IMR-90 (cell line): ENCODE measurements around the gene NR6A1. TPM values are rescaled to one million over a fixed set of nuclear protein-coding genes. Genes with fewer than 3 reads are reported as not detected.

Experiments
- ATAC-seq: fragments of 200-7000 bp; cut with Tn5 transposase; 2 replicates; pipeline ENCODE4 v1.9.1; 2020; ENCODE audit warnings: low read depth, mild to moderate bottlenecking, moderate library complexity
- BruUV-seq: library from RNA; stranded (reverse); fragments of 400-500 nt; replicated peaks from 2 replicates; lab custom pipeline; 2021; lab: Mats Ljungman, UMichigan
- CTCF ChIA-PET: fragments of 300-600 bp; formaldehyde crosslinking; extraction: SDS; loops from one replicate; lab custom pipeline; 2021; ENCODE audit warnings: antibody characterized with exemption; lab: Yijun Ruan, JAX
- POLR2A ChIA-PET: fragments of 300-600 bp; sonication (Branson Sonifier 250); formaldehyde crosslinking; loops from one replicate; lab custom pipeline; 2022; ENCODE audit warnings: antibody characterized with exemption; ENCODE audit not compliant: unreplicated experiment; lab: Charles Lee
- DNase-seq: peaks from one replicate; pipeline ENCODE4 v3.0.0; 2013
- H2AFZ ChIP-seq: replicated peaks from 2 replicates; pipeline ENCODE3; 2013; ENCODE audit warnings: low read length, mild to moderate bottlenecking; ENCODE audit not compliant: poor library complexity
- H2AK5ac ChIP-seq: 2 replicates; pipeline ENCODE4 v1.6.1; 2013; ENCODE audit warnings: low read depth, low read length, inconsistent platforms
- H2AK9ac ChIP-seq: replicated peaks from 2 replicates; pipeline ENCODE3; 2013; ENCODE audit warnings: mild to moderate bottlenecking, low read depth, low read length, moderate library complexity; ENCODE audit not compliant: poor library complexity
- H2BK120ac ChIP-seq: 2 replicates; pipeline ENCODE4 v1.6.1; 2013; ENCODE audit warnings: low read depth, low read length, inconsistent platforms
- H2BK15ac ChIP-seq: 3 replicates; pipeline ENCODE4 v1.6.1; 2013; ENCODE audit warnings: low read depth, low read length, inconsistent platforms
- H2BK20ac ChIP-seq: 2 replicates; pipeline ENCODE4 v1.6.1; 2013; ENCODE audit warnings: low read depth, mild to moderate bottlenecking, inconsistent platforms, low read length, moderate library complexity
- H2BK5ac ChIP-seq: 2 replicates; pipeline ENCODE4 v1.6.1; 2013; ENCODE audit warnings: mild to moderate bottlenecking, low read depth, low read length, inconsistent platforms; ENCODE audit not compliant: poor library complexity, severe bottlenecking
- H3K14ac ChIP-seq: replicated peaks from 2 replicates; pipeline ENCODE4 v1.6.1; 2013; ENCODE audit warnings: low read depth, low read length, inconsistent platforms
- H3K18ac ChIP-seq: 2 replicates; pipeline ENCODE4 v1.6.1; 2013; ENCODE audit warnings: low read depth, low read length, control low read depth
- H3K23ac ChIP-seq: 2 replicates; pipeline ENCODE4 v1.6.1; 2013; ENCODE audit warnings: low read depth, low read length, inconsistent platforms
- H3K27ac ChIP-seq: 2 replicates; pipeline ENCODE4 v1.5.1; 2013; ENCODE audit warnings: mild to moderate bottlenecking, control low read depth, low read length; ENCODE audit not compliant: insufficient read depth
- H3K27me3 ChIP-seq: 2 replicates; pipeline ENCODE4 v1.6.1; 2013; ENCODE audit warnings: low read length; ENCODE audit not compliant: control insufficient read depth, insufficient read depth
- H3K36me3 ChIP-seq: 2 replicates; pipeline ENCODE4 v1.6.1; 2013; ENCODE audit warnings: low read length, mixed read lengths; ENCODE audit not compliant: control insufficient read depth, insufficient read depth
- H3K4ac ChIP-seq: 2 replicates; pipeline ENCODE4 v1.6.1; 2013; ENCODE audit warnings: low read depth, low read length, inconsistent platforms
- H3K4me1 ChIP-seq: 2 replicates; pipeline ENCODE4 v1.6.1; 2013; ENCODE audit warnings: low read length, mixed read lengths; ENCODE audit not compliant: control insufficient read depth, insufficient read depth
- H3K4me2 ChIP-seq: 2 replicates; pipeline ENCODE4 v1.6.1; 2013; ENCODE audit warnings: low read depth, mild to moderate bottlenecking, control low read depth, low read length, moderate library complexity
- H3K4me3 ChIP-seq: 2 replicates; pipeline ENCODE4 v1.5.1; 2013; ENCODE audit warnings: low read depth, mild to moderate bottlenecking, control low read depth, low read length, moderate library complexity; ENCODE audit not compliant: insufficient read depth
- H3K56ac ChIP-seq: 2 replicates; pipeline ENCODE4 v1.6.1; 2013; ENCODE audit warnings: low read length, inconsistent platforms; ENCODE audit not compliant: insufficient read depth; ENCODE audit errors: extremely low read depth
- H3K79me1 ChIP-seq, 2 experiments: 2 replicates each; pipeline ENCODE4 v1.6.1; 2013; ENCODE audit warnings: low read length in 2 of 2, inconsistent platforms in 1 of 2, low read depth in 1 of 2
- H3K9ac ChIP-seq: 2 replicates; pipeline ENCODE4 v1.6.1; 2013; ENCODE audit warnings: low read depth, low read length, control low read depth
- H3K9me1 ChIP-seq: 2 replicates; pipeline ENCODE4 v1.6.1; 2013; ENCODE audit warnings: low read length, inconsistent platforms; ENCODE audit not compliant: insufficient read depth
- H3K9me3 ChIP-seq: 2 replicates; pipeline ENCODE4 v1.6.1; 2013; ENCODE audit warnings: low read length; ENCODE audit not compliant: control insufficient read depth, insufficient read depth
- H4K20me1 ChIP-seq: 2 replicates; pipeline ENCODE4 v1.6.1; 2013; ENCODE audit warnings: low read length, inconsistent platforms; ENCODE audit not compliant: insufficient read depth
- H4K5ac ChIP-seq: 2 replicates; pipeline ENCODE4 v1.6.1; 2013; ENCODE audit warnings: mild to moderate bottlenecking, low read depth, low read length, control low read depth
- H4K8ac ChIP-seq, 2 experiments: 2 replicates each; pipeline ENCODE4 v1.6.1; 2013; ENCODE audit warnings: low read depth in 2 of 2, low read length in 2 of 2, control low read depth in 1 of 2, inconsistent platforms in 1 of 2
- H4K91ac ChIP-seq: 2 replicates; pipeline ENCODE4 v1.6.1; 2013; ENCODE audit warnings: low read depth, low read length, inconsistent platforms; ENCODE audit not compliant: insufficient read depth
- BHLHE40 ChIP-seq: fragments of 150-350 bp; IDR thresholded peaks from 2 replicates; pipeline ENCODE4 v1.6.1; 2016; ENCODE audit warnings: mild to moderate bottlenecking, low read depth, low read length
- FOS ChIP-seq: fragments of 150-350 bp; IDR thresholded peaks from 2 replicates; pipeline ENCODE4 v1.6.1; 2016; ENCODE audit warnings: low read depth, low read length
- MAFK ChIP-seq: IDR thresholded peaks from 2 replicates; pipeline ENCODE4 v1.6.1; 2012; ENCODE audit warnings: low read depth, low read length, improper control_type of control experiment
- NFE2L2 ChIP-seq: fragments of 150-350 bp; IDR thresholded peaks from 2 replicates; pipeline ENCODE4 v1.6.1; 2016; ENCODE audit warnings: low read depth, mild to moderate bottlenecking, low read length
- RCOR1 ChIP-seq: IDR thresholded peaks from 2 replicates; pipeline ENCODE4 v1.6.1; 2012; ENCODE audit warnings: mild to moderate bottlenecking, low read length, improper control_type of control experiment; ENCODE audit not compliant: insufficient replicate concordance
- RFX5 ChIP-seq: IDR thresholded peaks from 2 replicates; pipeline ENCODE4 v1.8.0; 2012; ENCODE audit warnings: low read depth, mild to moderate bottlenecking, low read length, moderate library complexity
- WGBS, 2 experiments: methylation state at CpG; one replicate each; pipeline versions ENCODE4 v1.1.5 to v1.1.7; 2013; ENCODE audit warnings: missing lambda C conversion rate in 2 of 2; ENCODE audit not compliant: insufficient read length in 1 of 2; ENCODE audit errors: extremely low coverage in 2 of 2; 5-methylcytosine and 5-hydroxymethylcytosine counted together
- dilution Hi-C: fragments of 300-500 bp; cut with HindIII; formaldehyde crosslinking; loops from one replicate; pipeline ENCODE4 v1.14.3; 2018; ENCODE audit warnings: low sequenced_read_pairs; ENCODE audit not compliant: unreplicated experiment
- in situ Hi-C: fragments of 300-500 bp; cut with MboI; formaldehyde crosslinking; loops from 3 replicates; pipeline ENCODE4 v1.14.3; 2019; ENCODE audit warnings: low sequenced_read_pairs, inconsistent platforms, mixed read lengths
- intact Hi-C: fragments of 100-400 bp; cut with micrococcal nuclease; formaldehyde crosslinking; loops from 2 replicates; pipeline ENCODE4 v1.10.0; 2022
- polyA plus RNA-seq, 3 experiments: library from polyadenylated mRNA; depleted of rRNA; stranded (reverse); fragments of >200 nt; gene quantifications; 2 replicates each; pipeline ENCODE4 v1.2.3, GENCODE V29; 2012; ENCODE audit warnings: low replicate concordance in 1 of 3
- total RNA-seq: library from RNA; depleted of rRNA; stranded (reverse); fragments of >200 nt; gene quantifications from 2 replicates; pipeline ENCODE4 v1.2.3, GENCODE V29; 2012
- TF ChIP-seq, protein P1 (sequence below): conservative IDR thresholded peaks from 2 replicates; pipeline ENCODE4 v1.5.1; 2012; ENCODE audit warnings: mild to moderate bottlenecking, low read depth, low read length, improper control_type of control experiment

NR6A1 gene
- total and polyA plus RNA-seq, 2 of the 4 experiments (the other 2 are of a cell fraction), result 0.14 to 0.36 TPM

DNA sequence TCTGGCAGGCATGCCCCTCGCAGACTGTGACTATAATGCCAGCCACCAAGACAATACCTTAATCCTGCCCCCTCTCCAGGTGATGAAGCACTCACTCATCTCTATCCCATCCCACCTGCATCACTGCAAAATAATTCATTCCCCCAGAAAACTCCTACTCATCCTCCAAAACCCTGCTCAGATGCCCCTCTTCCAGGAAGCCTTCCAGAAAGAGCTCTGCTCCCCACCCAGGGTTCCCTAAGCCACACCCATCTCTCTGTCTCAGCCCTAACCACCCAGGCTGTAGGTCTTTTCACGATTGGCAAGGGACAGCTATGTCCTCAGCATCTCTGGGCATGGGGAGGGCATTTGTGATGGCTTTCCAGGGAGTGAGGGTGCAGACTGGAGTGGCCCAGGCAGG lies 281.1 kb downstream of the NR6A1 start:
- no peak overlapping the region for H3K4me3 ChIP-seq
- no peak overlapping the region for H4K5ac ChIP-seq
- POLR2A ChIA-PET, result no interaction called here
- H4K91ac ChIP-seq, result no peak overlapping the region
- ATAC-seq (no peak), DNase-seq (no peak)
- H3K9me1 ChIP-seq, result no peaks in the 10 kb centered on the region
- H3K23ac ChIP-seq, result no peak overlapping the region
- H3K4me1 ChIP-seq, result no peaks in the 10 kb centered on the region
- dilution Hi-C loops (no loop called here), intact Hi-C loops (no loop called here), in situ Hi-C loops (no loop called here)
- H2AK5ac ChIP-seq, result no peak overlapping the region
- H2AK9ac ChIP-seq, result no peak overlapping the region
- no peak overlapping the region for H2BK5ac ChIP-seq
- H2BK120ac ChIP-seq, result no peak overlapping the region
- no peak overlapping the region for H2BK20ac ChIP-seq
- TF ChIP-seq MAFK (no peak), BHLHE40 (no peak), RFX5 (no peak), NFE2L2 (no peak), RCOR1 (no peak), FOS (no peak)
- TF ChIP-seq, protein P1, sequence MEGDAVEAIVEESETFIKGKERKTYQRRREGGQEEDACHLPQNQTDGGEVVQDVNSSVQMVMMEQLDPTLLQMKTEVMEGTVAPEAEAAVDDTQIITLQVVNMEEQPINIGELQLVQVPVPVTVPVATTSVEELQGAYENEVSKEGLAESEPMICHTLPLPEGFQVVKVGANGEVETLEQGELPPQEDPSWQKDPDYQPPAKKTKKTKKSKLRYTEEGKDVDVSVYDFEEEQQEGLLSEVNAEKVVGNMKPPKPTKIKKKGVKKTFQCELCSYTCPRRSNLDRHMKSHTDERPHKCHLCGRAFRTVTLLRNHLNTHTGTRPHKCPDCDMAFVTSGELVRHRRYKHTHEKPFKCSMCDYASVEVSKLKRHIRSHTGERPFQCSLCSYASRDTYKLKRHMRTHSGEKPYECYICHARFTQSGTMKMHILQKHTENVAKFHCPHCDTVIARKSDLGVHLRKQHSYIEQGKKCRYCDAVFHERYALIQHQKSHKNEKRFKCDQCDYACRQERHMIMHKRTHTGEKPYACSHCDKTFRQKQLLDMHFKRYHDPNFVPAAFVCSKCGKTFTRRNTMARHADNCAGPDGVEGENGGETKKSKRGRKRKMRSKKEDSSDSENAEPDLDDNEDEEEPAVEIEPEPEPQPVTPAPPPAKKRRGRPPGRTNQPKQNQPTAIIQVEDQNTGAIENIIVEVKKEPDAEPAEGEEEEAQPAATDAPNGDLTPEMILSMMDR, result no peak
- peaks cover 80% of the 10 kb centered on the region for H3K27me3 ChIP-seq
- no peak overlapping the region for H3K27ac ChIP-seq
- H2AFZ ChIP-seq, result no peak overlapping the region
- no peak overlapping the region for H3K56ac ChIP-seq
- H3K4ac ChIP-seq, result no peak overlapping the region
- H3K9me3 ChIP-seq, result no peaks in the 10 kb centered on the region
- H3K18ac ChIP-seq, result no peak overlapping the region
- no TSS peak for BruUV-seq
- no peak overlapping the region for H4K8ac ChIP-seq
- no peaks in the 10 kb centered on the region for H3K79me1 ChIP-seq
- H3K4me2 ChIP-seq, result no peak overlapping the region
- no peak overlapping the region for H2BK15ac ChIP-seq
- H3K36me3 ChIP-seq, result no peaks in the 10 kb centered on the region
- H4K20me1 ChIP-seq, result no peaks in the 10 kb centered on the region
- CTCF ChIA-PET, result no interaction called here
- H3K14ac ChIP-seq, result no peak overlapping the region
- WGBS, 2 experiments, result no CpG with 5 or more reads among the region's 2 CpGs
- H3K9ac ChIP-seq, result no peak overlapping the region
